HG03457 (cell line): Measurements from ENCODE around the gene FAM78A.
"Not testable (repeated sequence)": the region's sequence is repeated elsewhere in the genome, so short reads cannot be mapped to it uniquely, and the experiment has no call there.

Experiments used
- ATAC-seq: cut with Tn5 transposase; IDR thresholded peaks from one replicate; pipeline ENCODE4 v1.9.1; 2021; ENCODE audit warnings: moderate number of reproducible peaks; ENCODE audit not compliant: unreplicated experiment

Gene FAM78A

DNA sequence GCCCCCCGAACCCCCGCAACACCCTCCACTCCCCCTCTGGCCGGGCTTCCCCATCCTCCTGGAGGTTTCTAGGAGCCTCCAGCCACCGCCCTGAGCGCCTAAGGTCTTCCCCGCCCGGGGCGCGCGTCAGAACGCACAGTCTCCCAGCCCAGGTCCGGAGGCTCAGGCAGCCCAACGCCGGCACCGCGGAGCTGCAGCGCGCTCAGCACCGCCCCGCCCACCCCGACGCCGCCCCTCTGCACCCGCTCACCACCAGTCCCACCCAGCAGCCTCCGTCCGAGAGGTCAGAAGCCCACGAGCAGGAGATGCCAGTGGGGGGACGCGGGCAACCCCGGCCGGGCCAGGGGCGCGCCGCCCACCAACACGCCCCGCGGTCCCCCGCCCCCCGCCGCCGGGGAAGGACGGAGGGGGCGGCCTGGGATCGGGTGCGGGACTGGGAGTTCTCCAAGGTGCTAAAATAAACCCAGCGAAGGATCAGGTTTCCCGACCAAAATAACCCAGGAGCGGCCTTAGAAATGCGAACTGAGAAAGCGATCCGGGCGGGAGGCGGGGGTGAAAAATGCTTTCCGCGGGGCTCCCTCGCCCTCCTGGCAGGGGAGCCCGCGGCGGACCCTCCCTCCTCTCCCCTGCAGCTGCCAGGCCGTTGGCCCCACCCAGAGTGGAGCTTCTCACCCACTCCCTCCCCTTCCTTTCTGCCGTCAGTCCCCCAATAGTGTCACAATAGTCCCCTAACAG, 6.5 kb upstream of the FAM78A start:
- ATAC-seq: no peak

- ATAC-seq: no peak
Observed at GRCh38 chr9:131282175-131282574, 5.9 kb upstream of the FAM78A start.

DNA sequence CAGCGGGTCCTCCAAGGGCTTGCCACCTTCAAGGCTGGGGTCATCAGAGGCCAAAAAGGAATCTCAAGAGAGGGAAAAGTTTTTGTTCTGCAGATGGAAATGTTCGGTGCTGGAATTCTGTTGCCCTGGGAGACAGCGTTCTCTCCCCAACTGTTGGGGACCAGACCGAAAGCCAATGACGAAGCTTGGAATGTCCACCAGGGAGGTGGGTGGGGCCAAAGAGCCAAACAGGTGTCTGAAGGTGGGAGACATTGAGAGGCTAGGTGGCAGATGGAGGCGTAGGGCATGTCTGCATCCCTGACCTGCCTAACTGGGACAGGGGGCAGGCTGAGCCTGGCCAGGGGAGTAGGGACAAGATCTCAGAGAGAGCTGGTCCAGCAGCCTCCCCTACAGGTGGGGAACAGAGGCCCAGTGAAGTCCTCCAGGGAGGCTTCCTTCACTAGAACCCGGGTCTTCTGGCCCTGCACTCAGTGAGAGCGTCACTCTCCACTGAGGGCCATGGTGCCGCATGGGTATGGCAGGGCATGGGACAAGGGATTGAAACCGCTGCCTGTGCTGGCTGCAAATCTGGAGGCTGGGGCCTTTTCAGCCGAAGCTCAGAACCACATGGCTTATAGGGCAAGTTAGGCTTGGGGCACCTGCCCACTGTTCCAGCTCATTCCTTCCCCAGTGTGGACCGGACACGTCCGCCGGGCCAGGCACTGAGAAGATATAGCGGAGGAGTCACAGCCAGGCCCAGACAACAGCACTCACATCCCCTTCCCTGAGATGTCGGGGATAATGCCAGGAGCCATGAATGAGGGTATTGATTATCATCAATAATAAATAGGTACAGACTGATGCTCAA, 5.0 kb upstream of the FAM78A start:
- no peak for ATAC-seq

GRCh38 chr9:131280660-131281059, 4.3 kb upstream of the FAM78A start:
- ATAC-seq: no peak

- no peak for ATAC-seq
Observed at GRCh38 chr9:131279863-131280570, 3.7 kb upstream of the FAM78A start.

- ATAC-seq: no peak
Observed at GRCh38 chr9:131279196-131279862, 3.0 kb upstream of the FAM78A start.

DNA sequence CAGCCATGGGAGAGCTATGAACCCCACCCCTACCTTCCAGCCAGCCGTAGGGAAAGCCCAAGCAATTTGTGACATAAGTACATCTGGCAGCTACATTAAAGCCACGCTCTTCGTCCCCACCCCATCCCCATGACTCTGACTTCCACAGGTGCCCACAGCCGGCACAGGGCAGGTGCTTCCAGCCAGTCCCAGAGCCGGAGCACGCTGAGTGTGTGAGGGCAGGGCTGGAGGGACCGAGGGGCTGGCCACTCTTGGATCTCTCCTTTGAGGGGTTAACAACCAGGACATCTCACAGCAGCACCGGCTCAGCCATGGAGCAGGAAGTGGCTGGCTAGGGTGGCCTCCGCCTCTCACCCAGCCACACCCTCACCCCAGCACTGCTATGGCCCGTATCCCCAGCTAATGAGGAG, 2.4 kb upstream of the FAM78A start:
- no peak for ATAC-seq

DNA sequence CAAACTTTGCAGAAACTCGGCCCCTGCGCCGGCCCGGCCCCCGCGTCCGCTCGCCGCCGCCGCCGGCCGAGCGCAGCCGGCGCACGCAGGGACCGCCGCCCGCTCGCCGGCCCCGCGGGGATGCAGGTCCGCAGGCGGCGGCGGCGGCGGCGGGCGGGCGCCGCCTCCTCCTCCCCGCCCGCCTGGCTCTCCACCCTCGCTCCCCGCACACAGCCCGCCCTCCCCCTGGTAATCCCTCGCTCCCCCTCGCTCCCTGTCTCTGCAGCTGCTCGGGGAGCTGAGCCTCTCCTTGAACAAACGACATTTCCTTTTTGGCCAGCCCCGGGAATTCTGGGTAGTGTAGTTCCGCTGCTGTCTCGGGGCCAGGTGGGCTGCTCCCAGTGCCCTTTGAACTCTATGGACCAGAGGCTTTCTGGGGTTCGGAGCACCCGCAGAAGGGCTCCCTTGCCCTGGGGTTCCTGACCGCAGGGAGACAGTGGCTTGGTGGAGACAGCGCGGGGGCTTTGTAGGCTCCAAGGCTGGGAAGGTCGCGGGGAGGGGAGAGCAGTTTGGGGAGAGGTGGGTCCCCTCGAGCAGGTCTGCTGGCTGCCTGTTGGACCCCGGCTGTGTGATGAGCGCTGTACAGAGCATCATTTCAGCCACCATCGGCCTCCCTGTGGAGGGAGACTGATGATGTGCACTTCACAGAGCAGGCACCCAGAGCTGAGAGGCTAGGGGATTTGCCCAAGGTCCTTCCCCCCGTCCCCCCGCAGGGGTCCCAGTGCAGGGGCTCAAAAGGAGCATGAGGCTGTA, 1.8 kb upstream of the FAM78A start:
- no peak for ATAC-seq

- ATAC-seq: no peak
Observed at GRCh38 chr9:131277287-131277909, 1.1 kb upstream of the FAM78A start.

GRCh38 chr9:131276891-131277286, 579 bp upstream of the FAM78A start:
- no peak for ATAC-seq

GRCh38 chr9:131275332-131276093, 797 bp downstream of the FAM78A start:
- ATAC-seq: no peak

DNA sequence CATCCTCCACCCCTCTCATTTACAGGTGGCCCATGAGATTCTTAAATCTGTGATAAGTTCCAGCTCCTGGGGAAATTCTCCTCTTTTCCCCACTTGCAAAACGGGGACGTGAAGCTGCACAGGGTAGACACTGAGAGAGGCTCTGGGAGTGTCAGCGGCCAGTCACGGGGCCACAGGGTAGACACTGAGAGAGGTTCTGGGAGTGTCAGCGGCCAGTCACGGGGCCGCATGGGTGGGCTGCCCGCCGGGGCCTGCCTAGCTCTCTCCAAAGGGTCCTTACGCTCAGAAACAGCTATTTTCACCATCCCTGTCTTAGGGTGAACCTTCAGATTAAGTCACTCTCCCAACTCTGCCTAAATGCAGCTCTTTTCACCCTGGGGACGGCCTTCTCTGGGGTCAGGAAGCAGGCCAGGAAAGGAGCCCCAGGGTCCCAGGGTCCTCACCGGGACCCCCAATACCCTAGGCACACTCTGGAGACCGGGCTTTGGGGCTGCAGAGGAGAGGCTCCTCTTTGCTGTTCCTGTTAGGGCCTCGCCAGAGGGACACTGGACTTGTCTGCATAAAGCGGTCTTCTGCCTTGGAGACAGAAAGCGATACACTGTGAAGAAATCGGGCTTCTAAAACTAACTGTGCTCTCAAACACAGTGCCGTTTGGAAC, 1.5 kb downstream of the FAM78A start:
- ATAC-seq: no peak

DNA sequence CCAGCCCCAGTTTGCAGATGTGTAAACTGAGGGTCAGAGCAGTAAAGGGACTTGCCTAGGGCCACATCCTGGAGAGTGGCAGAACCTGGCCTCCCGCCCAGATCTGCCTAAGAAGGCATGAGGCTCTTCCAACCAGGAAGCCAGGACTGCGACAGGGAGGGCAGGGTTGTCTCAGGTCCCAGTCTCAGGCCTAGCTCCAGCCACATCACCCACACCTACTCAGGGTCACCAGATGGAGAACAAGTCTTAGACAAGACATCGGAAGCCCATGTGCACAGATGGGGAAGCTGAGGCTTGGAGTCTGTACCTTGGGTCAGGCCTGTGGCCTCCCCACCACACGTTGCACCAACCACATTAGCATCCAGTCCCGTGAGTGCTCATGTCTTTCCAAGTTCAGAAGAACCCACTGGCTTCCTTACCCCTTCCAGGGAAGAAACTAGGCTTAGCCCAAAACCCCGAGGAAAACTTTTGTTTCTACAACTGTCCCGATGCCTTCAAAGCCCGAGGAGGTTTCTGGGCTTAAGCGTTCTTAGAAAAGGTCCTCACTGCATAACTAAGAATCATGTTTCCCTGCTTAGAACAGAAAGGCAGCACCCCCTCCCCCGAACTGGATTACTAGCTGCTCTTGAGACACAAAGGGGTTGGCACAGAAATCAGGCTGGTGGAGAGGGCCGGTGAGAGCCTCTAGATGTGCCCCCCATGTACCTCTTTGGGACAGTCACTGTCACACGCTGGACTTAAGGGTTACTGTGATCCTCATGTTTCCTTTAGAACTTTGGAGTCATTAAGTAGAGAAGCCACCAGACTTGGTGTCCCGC, 2.2 kb downstream of the FAM78A start:
- no peak for ATAC-seq

- ATAC-seq: no peak
Observed at GRCh38 chr9:131273146-131273855, 3.0 kb downstream of the FAM78A start.

GRCh38 chr9:131272212-131272611, 4.1 kb downstream of the FAM78A start:
- no peak for ATAC-seq

DNA sequence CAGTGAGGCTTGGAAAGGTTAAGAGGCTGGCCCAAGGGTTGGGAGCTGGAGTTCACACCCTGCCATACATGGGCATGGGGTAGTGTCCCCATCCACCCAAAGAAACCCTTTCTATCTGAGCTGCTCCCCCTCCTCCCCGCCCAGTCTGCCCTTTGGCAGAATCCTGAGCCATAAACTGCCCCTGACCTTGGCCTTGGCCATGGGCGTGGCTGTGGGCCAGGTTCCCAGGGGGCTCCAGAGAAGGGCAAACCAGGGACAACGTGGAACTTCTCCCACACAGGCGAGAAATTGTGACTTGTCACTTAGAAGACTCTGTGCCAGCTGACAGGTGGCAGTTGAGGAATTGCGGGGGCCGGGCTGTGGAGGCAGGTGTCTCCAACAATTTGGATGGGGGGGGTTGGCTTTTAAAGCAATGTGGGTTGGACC, 4.8 kb downstream of the FAM78A start:
- ATAC-seq: no peak

GRCh38 chr9:131271016-131271273, 5.4 kb downstream of the FAM78A start:
- ATAC-seq: not testable (repeated sequence)
